NK-92 treated with Interleukin-12 subunit alpha and Interleukin-12 subunit beta, amount 100 ng/mL, for 24 hours (cell line): Measurements from ENCODE around the gene BRD4.

Source experiments
- DNase-seq: peaks from one replicate; lab custom pipeline; 2025; lab: John Stamatoyannopoulos, UW

BRD4 gene

DNA sequence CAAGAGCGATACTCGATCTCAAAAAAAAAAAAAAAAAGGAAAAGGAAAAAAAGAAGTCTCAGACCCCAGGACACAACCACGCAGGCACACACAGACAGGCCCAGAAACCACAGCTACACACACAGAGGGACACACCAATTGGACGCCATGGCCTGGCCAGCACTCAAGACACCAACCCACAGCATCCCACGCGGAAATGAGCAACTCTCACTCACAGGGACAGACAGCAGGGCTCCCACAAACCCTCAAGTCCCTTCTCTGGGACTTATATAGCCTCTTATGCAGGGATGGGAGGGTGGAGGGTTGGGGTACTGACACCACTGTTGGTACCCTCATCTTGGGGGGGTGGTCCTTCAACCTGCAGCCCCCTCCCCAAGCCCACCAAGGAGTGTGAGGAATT lies 137.4 kb downstream of the BRD4 start:
- DNase-seq: no peak

DNA sequence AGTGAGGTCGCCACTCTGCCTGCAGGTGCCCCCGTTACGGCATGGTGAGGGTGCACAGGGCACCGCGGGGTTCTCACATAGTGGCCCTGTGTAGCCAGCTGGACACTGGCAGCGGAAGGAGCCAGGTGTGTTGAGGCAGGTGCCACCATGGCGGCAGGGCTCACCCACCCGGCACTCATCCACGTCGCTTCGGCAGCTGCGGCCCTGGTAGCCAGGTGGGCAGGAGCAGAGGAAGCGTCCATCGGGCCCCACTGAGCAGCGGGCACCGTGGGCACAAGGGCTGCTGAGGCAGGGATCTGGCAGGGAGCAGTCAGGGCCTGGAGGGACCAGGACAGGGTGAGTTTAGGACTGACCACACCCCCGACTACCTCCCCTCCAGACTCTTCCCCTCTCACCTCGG lies 140.4 kb downstream of the BRD4 start:
- no peak for DNase-seq

DNA sequence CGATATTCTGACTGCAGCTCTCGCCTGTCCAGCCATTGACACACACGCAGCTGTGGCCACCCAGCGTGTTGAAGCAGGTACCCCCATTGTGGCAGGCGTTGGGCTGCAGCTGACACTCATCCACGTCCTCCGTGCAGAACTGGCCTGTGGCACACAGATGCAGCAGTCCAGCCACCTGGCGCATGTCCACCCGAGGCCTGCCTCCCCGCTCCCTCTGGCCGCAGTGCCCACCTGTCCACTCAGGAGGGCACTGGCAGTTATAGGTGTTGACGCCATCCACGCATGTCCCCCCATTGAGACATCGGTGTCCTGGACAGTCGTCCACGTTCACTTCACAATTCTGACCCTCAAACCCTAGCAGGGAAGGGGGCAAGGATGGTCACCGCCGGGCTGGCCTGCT lies 140.8 kb downstream of the BRD4 start:
- no peak for DNase-seq

DNA sequence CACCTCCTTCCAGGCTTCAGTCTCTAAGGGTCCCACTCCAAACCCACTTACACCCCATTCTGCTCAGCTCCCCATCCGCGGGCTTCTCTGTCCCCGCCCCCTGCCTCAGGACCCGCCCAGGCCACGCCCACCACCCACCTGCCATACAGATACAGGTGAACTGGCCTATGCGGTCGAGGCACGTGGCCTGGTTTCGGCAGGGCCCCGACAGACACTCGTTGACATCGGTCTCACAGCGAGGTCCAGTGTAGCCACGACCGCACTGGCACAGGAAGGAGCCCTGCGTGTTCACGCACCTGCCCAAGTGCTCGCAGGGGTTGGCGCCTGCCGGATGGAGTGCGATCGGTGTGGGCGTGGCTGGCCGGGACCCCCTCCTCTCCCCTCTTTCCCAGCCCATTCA lies 143.5 kb downstream of the BRD4 start:
- no peak for DNase-seq

DNA sequence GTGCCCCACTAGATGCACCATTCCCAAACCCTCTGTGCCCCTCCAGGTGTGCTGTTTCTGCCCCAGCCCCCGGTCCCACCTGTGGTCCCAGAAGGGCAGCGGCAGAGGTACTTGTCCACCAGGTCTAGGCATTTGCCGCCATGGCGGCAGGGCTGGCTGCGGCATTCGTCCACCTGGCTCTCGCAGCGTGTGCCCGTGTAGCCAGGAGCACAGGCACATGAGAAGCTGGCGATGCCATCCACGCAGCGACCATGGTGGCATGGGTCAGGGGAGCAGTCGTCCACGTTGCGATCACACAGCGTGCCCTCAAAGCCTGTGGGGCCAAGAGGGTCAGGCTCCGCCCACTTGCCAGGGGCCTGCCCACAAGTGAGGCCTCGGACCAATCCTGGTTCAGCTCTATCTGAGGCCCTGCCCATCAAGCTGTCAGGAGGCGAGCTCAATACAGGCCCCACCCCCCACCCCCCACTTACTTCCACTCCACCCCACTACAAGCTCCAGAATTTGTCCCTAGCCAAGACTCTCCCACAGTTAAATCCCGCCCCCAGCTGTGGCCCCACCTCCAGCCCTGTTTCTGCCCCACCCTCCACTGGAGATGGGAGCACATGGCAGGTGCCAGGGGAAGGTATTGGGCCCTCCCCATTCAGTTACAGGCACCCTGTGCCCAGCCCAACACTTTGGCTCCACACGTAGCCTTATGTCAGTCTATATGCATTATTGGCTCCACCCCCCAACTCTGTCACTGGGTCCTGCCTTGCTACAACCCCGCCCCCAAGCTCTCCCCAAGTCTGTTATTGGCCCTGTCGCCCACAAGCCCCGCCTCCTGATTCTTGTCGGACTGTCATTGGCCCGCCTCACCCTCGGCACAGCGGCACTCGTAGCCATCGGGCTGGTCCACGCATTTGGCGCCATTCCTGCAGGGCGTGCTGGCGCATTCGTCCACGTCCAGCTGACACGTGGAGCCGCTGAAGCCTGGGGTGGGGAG lies 145.0 kb downstream of the BRD4 start:
- DNase-seq: no peak
